Panc1 (cell line): Measurements from ENCODE around the gene OARD1.
A peak's percentile ranks its signal among the peaks of the same experiment; 100 is the strongest.

Experiments used
- CTCF ChIP-seq: fragments of 450-650 bp; IDR thresholded peaks from 2 replicates; pipeline ENCODE4 v1.5.1; 2017; ENCODE audit warnings: mild to moderate bottlenecking
- POLR2AphosphoS5 ChIP-seq: IDR thresholded peaks from 2 replicates; pipeline ENCODE4 v1.6.1; 2012; ENCODE audit warnings: mild to moderate bottlenecking, low read depth, low read length, moderate library complexity
- SIN3A ChIP-seq: IDR thresholded peaks from 2 replicates; pipeline ENCODE4 v1.6.1; 2012; ENCODE audit warnings: low read depth, mild to moderate bottlenecking, low read length, moderate library complexity, borderline replicate concordance; ENCODE audit not compliant: insufficient read depth
- TCF7L2 ChIP-seq: IDR thresholded peaks from 2 replicates; pipeline ENCODE4 v1.6.1; 2011; ENCODE audit warnings: mild to moderate bottlenecking, low read depth, low read length, inconsistent platforms

- no peak for TF ChIP-seq SIN3A
- TF ChIP-seq CTCF, result peak; percentile 86
- no peak for TF ChIP-seq POLR2AphosphoS5
- no peak for TF ChIP-seq TCF7L2
Measured at GRCh38 chr6:41039060-41039998, 32.8 kb downstream of the OARD1 start, which contains the start of gene UNC5CL.
